HEK293T (cell line): ENCODE measurements around the gene IRS1.

Experiments used
- CTCF ChIA-PET: fragments of 350-600 bp; formaldehyde crosslinking; extraction: SDS; loops from one replicate; lab custom pipeline; 2021; ENCODE audit warnings: antibody characterized with exemption, inconsistent platforms; lab: Yijun Ruan, JAX
- POLR2A ChIA-PET: fragments of 350-600 bp; formaldehyde crosslinking; extraction: SDS; loops from one replicate; lab custom pipeline; 2020; ENCODE audit warnings: antibody characterized with exemption, inconsistent platforms; lab: Yijun Ruan, JAX
- DNase-seq: peaks from one replicate; pipeline ENCODE4 v3.0.0; 2012; ENCODE audit warnings: mixed read lengths; ENCODE audit errors: extremely low spot score
- ARNT ChIP-seq: fragments of 450-650 bp; IDR thresholded peaks from 2 replicates; pipeline ENCODE4 v1.6.1; 2017; ENCODE audit warnings: mild to moderate bottlenecking
- BHLHE40 ChIP-seq: fragments of 450-650 bp; IDR thresholded peaks from 2 replicates; pipeline ENCODE4 v1.6.1; 2016; ENCODE audit warnings: mild to moderate bottlenecking, moderate library complexity, borderline replicate concordance
- CTBP1 ChIP-seq: fragments of 450-650 bp; IDR thresholded peaks from 2 replicates; pipeline ENCODE4 v1.6.1; 2016; ENCODE audit warnings: borderline replicate concordance
- ELF4 ChIP-seq: fragments of 450-650 bp; IDR thresholded peaks from 2 replicates; pipeline ENCODE4 v1.6.1; 2017; ENCODE audit warnings: antibody characterized with exemption
- FOXA1 ChIP-seq: fragments of 450-650 bp; IDR thresholded peaks from 2 replicates; pipeline ENCODE4 v1.6.1; 2016; ENCODE audit warnings: mild to moderate bottlenecking
- FOXK2 ChIP-seq: fragments of 450-650 bp; IDR thresholded peaks from 2 replicates; pipeline ENCODE4 v1.6.1; 2016; ENCODE audit warnings: mild to moderate bottlenecking
- FOXM1 ChIP-seq: fragments of 450-650 bp; IDR thresholded peaks from 2 replicates; pipeline ENCODE4 v1.6.1; 2017; ENCODE audit warnings: mild to moderate bottlenecking, borderline replicate concordance
- HDGF ChIP-seq: fragments of 450-650 bp; IDR thresholded peaks from 2 replicates; pipeline ENCODE4 v1.6.1; 2017; ENCODE audit warnings: antibody characterized with exemption, borderline replicate concordance
- L3MBTL2 ChIP-seq: fragments of 450-650 bp; conservative IDR thresholded peaks from 2 replicates; pipeline ENCODE4 v1.6.1; 2016; ENCODE audit warnings: mild to moderate bottlenecking
- LEF1 ChIP-seq: fragments of 450-650 bp; IDR thresholded peaks from 2 replicates; pipeline ENCODE4 v1.6.1; 2017; ENCODE audit warnings: mild to moderate bottlenecking, borderline replicate concordance
- NFRKB ChIP-seq: fragments of 450-650 bp; IDR thresholded peaks from 2 replicates; pipeline ENCODE4 v1.6.1; 2016; ENCODE audit warnings: mild to moderate bottlenecking, moderate library complexity
- PKNOX1 ChIP-seq: fragments of 450-650 bp; IDR thresholded peaks from 2 replicates; pipeline ENCODE4 v1.6.1; 2016
- SP1 ChIP-seq: fragments of 450-650 bp; IDR thresholded peaks from 2 replicates; pipeline ENCODE4 v1.6.1; 2017
- SUZ12 ChIP-seq: fragments of 450-650 bp; IDR thresholded peaks from 2 replicates; pipeline ENCODE4 v1.6.1; 2016; ENCODE audit warnings: mild to moderate bottlenecking
- TARDBP ChIP-seq: fragments of 450-650 bp; IDR thresholded peaks from 2 replicates; pipeline ENCODE4 v1.6.1; 2016
- ZNF384 ChIP-seq: fragments of 450-650 bp; IDR thresholded peaks from 2 replicates; pipeline ENCODE4 v1.6.1; 2016

The IRS1 gene

DNA sequence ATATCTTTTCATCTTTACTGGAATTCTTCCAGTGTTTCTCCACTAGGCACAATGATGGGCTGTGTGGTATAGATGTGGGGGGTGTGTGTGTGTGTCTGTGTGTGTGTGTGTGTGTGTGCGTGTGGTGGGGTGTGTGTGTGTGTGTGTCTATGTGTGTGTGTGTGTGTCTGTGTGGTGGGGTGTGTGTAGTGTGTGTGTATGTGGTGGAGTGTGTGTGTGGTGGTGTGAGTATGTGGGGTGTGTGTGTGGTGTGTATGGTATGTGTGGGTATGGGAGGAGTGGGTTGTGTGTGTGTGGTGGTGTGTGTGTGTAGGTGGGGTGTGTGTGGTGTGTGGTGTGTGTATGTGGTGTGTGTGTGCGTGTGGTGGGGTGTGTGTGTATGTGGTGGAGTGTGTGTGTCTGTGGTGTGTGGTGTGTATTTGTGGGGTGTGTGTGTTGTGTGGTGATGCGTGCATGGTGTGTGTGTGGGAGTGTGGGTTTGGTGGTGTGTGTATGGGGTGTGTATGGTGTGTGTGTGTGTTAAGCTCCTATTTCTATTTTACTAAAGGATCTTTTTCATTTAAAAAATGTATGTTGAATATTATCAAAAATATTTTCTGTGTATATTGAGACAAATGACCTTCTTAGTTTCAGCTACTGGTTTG is 84.2 kb downstream of the IRS1 start:
- ChIA-PET POLR2A (no interaction called here), CTCF (no interaction called here)
- no peak for TF ChIP-seq L3MBTL2
- no peak for TF ChIP-seq SP1
- no peak for TF ChIP-seq ELF4
- no peak for TF ChIP-seq ZNF384
- TF ChIP-seq HDGF = no peak
- TF ChIP-seq CTBP1 = no peak
- no peak for TF ChIP-seq FOXM1
- no peak for TF ChIP-seq ARNT
- TF ChIP-seq TARDBP = no peak
- no peak for TF ChIP-seq BHLHE40
- no peak for TF ChIP-seq SUZ12
- no peak for TF ChIP-seq FOXK2
- TF ChIP-seq NFRKB = no peak
- TF ChIP-seq FOXA1 = no peak
- TF ChIP-seq PKNOX1 = no peak
- TF ChIP-seq LEF1 = no peak
- DNase-seq = no peak

DNA sequence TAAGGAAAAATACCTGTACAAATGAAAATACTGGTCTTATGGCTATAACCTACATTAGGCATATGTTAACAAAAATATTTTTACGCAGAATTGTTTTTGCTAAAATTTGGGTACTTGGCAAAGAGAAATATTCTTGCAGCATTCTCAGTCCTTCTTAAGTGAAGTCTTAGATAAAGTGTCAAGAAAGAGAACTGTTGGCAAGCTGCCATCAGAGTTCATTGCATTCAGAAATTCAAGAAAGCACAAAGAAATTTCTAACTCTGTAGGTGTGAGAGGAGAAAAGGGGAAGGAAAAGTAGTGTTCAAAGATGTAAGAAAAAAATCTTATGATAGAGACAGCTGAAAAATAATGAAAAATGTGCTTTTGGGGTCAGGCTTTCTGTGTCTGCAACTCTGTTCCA is 86.7 kb downstream of the IRS1 start:
- DNase-seq = no peak
- ChIA-PET CTCF (no interaction called here), POLR2A (no interaction called here)
- no peak for TF ChIP-seq PKNOX1
- TF ChIP-seq FOXM1 = no peak
- no peak for TF ChIP-seq SP1
- no peak for TF ChIP-seq BHLHE40
- TF ChIP-seq FOXK2 = no peak
- TF ChIP-seq NFRKB = no peak
- no peak for TF ChIP-seq FOXA1
- no peak for TF ChIP-seq HDGF
- no peak for TF ChIP-seq ELF4
- no peak for TF ChIP-seq L3MBTL2
- no peak for TF ChIP-seq LEF1
- TF ChIP-seq TARDBP = no peak
- no peak for TF ChIP-seq CTBP1
- no peak for TF ChIP-seq ZNF384
- TF ChIP-seq SUZ12 = no peak
- TF ChIP-seq ARNT = no peak

GRCh38 chr2:226711606-226712296 is 87.9 kb downstream of the IRS1 start:
- TF ChIP-seq SUZ12 = no peak
- ChIA-PET CTCF (no interaction called here), POLR2A (no interaction called here)
- no peak for DNase-seq

- CTCF ChIA-PET = no interaction called here
- no peak for TF ChIP-seq SUZ12
- TF ChIP-seq FOXA1 = no peak
- no peak for TF ChIP-seq PKNOX1
- TF ChIP-seq ELF4 = no peak
- TF ChIP-seq FOXK2 = no peak
- no peak for TF ChIP-seq SP1
- no peak for TF ChIP-seq HDGF
- TF ChIP-seq BHLHE40 = no peak
- TF ChIP-seq LEF1 = no peak
- no peak for TF ChIP-seq TARDBP
- no peak for TF ChIP-seq FOXM1
- no peak for TF ChIP-seq L3MBTL2
- TF ChIP-seq CTBP1 = no peak
- no peak for TF ChIP-seq ZNF384
- TF ChIP-seq NFRKB = no peak
- TF ChIP-seq ARNT = no peak
- no peak for DNase-seq
- POLR2A ChIA-PET = no interaction called here
These were observed 92.1 kb downstream of the IRS1 start for GRCh38 chr2:226707499-226707898.

- TF ChIP-seq ZNF384 = no peak
- no peak for TF ChIP-seq CTBP1
- TF ChIP-seq L3MBTL2 = no peak
- no peak for TF ChIP-seq ELF4
- TF ChIP-seq FOXA1 = no peak
- TF ChIP-seq SP1 = no peak
- no peak for TF ChIP-seq FOXK2
- no peak for TF ChIP-seq LEF1
- TF ChIP-seq HDGF = no peak
- no peak for TF ChIP-seq BHLHE40
- TF ChIP-seq TARDBP = no peak
- ChIA-PET POLR2A (no interaction called here), CTCF (no interaction called here)
- DNase-seq = no peak
These were observed 93.7 kb downstream of the IRS1 start for GRCh38 chr2:226705965-226706364.
